DND-41 (cell line): ENCODE data around the gene OVCH1.

ENCODE experiments used
- ATAC-seq: fragments of 200-7000 bp; cut with Tn5 transposase; 3 replicates; pipeline ENCODE4 v1.9.1; 2021; ENCODE audit warnings: low read depth; ENCODE audit not compliant: insufficient read depth
- DNase-seq: peaks from one replicate; pipeline ENCODE4 v3.0.0-alpha.2; 2020
- H2AFZ ChIP-seq: 2 replicates; pipeline ENCODE4 v1.6.0; 2012; ENCODE audit warnings: low read depth, low read length
- H3K27ac ChIP-seq: 2 replicates; pipeline ENCODE4 v1.5.1; 2012; ENCODE audit warnings: low read length, inconsistent platforms
- H3K27me3 ChIP-seq: fragments of 200-600 bp; sonication (generic); 2 replicates; pipeline ENCODE4 v1.6.0; 2012; ENCODE audit warnings: low read length, mild to moderate bottlenecking, inconsistent platforms; ENCODE audit not compliant: insufficient read depth, poor library complexity
- H3K36me3 ChIP-seq: 2 replicates; pipeline ENCODE4 v1.5.1; 2012; ENCODE audit warnings: low read length, inconsistent platforms; ENCODE audit not compliant: insufficient read depth
- H3K4me1 ChIP-seq: 2 replicates; pipeline ENCODE4 v1.5.1; 2012; ENCODE audit warnings: mild to moderate bottlenecking, low read length; ENCODE audit not compliant: insufficient read depth
- H3K4me2 ChIP-seq: 2 replicates; pipeline ENCODE4 v1.6.0; 2012; ENCODE audit warnings: mild to moderate bottlenecking, moderate library complexity, low read length, inconsistent platforms; ENCODE audit not compliant: insufficient read depth
- H3K4me3 ChIP-seq, 2 experiments: fragments of 200-600 bp in 1 of 2; shearing (Covaris generic) in 1 of 2; 2 replicates each; pipeline ENCODE4 v1.5.1; 2012 to 2016; ENCODE audit warnings: inconsistent platforms in 2 of 2, low read length in 2 of 2, mild to moderate bottlenecking in 2 of 2, low read depth in 1 of 2, moderate library complexity in 1 of 2
- H3K79me2 ChIP-seq: 2 replicates; pipeline ENCODE4 v1.6.0; 2012; ENCODE audit warnings: low read length, inconsistent platforms; ENCODE audit not compliant: insufficient read depth
- H3K9ac ChIP-seq: 2 replicates; pipeline ENCODE4 v1.6.0; 2012; ENCODE audit warnings: low read depth, mild to moderate bottlenecking, inconsistent platforms, low read length, moderate library complexity
- H3K9me3 ChIP-seq: 2 replicates; pipeline ENCODE4 v1.5.1; 2012; ENCODE audit warnings: low read length, moderate library complexity, mild to moderate bottlenecking, inconsistent platforms; ENCODE audit not compliant: insufficient read depth, severe bottlenecking
- H4K20me1 ChIP-seq: 2 replicates; pipeline ENCODE4 v1.6.0; 2012; ENCODE audit warnings: low read length; ENCODE audit not compliant: insufficient read depth
- CTCF ChIP-seq: IDR thresholded peaks from 2 replicates; pipeline ENCODE4 v1.5.1; 2012; ENCODE audit warnings: borderline replicate concordance, low read length, moderate library complexity, mild to moderate bottlenecking; ENCODE audit not compliant: poor library complexity, severe bottlenecking; ENCODE audit errors: extremely low read depth
- EZH2 ChIP-seq: IDR thresholded peaks from 3 replicates; pipeline ENCODE4 v1.6.1; 2012; ENCODE audit warnings: borderline replicate concordance, low read depth, mild to moderate bottlenecking, moderate library complexity, low read length, inconsistent platforms; ENCODE audit not compliant: severe bottlenecking

The OVCH1 gene

GRCh38 chr12:29463198-29463597 lies 34.3 kb downstream of the OVCH1 start:
- ATAC-seq, result no peak
- no peak for DNase-seq
- H3K27me3 ChIP-seq, result no peaks in the 10 kb centered on the region
- H3K4me2 ChIP-seq, result no peak overlapping the region
- H3K4me3 ChIP-seq, result no peak overlapping the region
- no peak overlapping the region for H3K27ac ChIP-seq
- H3K9ac ChIP-seq, result no peak overlapping the region
- H3K79me2 ChIP-seq, result no peaks in the 10 kb centered on the region
- H3K36me3 ChIP-seq, result no peaks in the 10 kb centered on the region
- H4K20me1 ChIP-seq, result no peaks in the 10 kb centered on the region
- H2AFZ ChIP-seq, result no peak overlapping the region
- no peaks in the 10 kb centered on the region for H3K4me1 ChIP-seq
- H3K9me3 ChIP-seq, result no peaks in the 10 kb centered on the region
- TF ChIP-seq EZH2, result no peak
- TF ChIP-seq CTCF, result no peak

- Histone ChIP-seq H3K27ac (no peak overlapping the region), H3K79me2 (no peaks in the 10 kb centered on the region), H3K4me1 (no peaks in the 10 kb centered on the region), H3K27me3 (no peaks in the 10 kb centered on the region), H3K36me3 (no peaks in the 10 kb centered on the region), H3K4me2 (no peak overlapping the region), H3K4me3 (no peak overlapping the region), H2AFZ (no peak overlapping the region), H4K20me1 (no peaks in the 10 kb centered on the region), H3K9me3 (no peaks in the 10 kb centered on the region), H3K9ac (no peak overlapping the region)
- ATAC-seq (no peak), DNase-seq (no peak)
- TF ChIP-seq EZH2 (no peak), CTCF (no peak)
Measured at GRCh38 chr12:29460082-29460481, 37.4 kb downstream of the OVCH1 start.

GRCh38 chr12:29455087-29455486 lies 42.4 kb downstream of the OVCH1 start:
- no peaks in the 10 kb centered on the region for H3K36me3 ChIP-seq
- no peak overlapping the region for H3K4me3 ChIP-seq
- H3K9ac ChIP-seq, result no peak overlapping the region
- H3K4me2 ChIP-seq, result no peak overlapping the region
- no peaks in the 10 kb centered on the region for H3K27me3 ChIP-seq
- TF ChIP-seq EZH2 (no peak), CTCF (no peak)
- no peaks in the 10 kb centered on the region for H3K9me3 ChIP-seq
- ATAC-seq (no peak), DNase-seq (no peak)
- no peak overlapping the region for H2AFZ ChIP-seq
- H3K4me1 ChIP-seq, result no peaks in the 10 kb centered on the region
- H3K27ac ChIP-seq, result no peak overlapping the region
- H4K20me1 ChIP-seq, result no peaks in the 10 kb centered on the region
- no peaks in the 10 kb centered on the region for H3K79me2 ChIP-seq

- Histone ChIP-seq H3K4me1 (no peaks in the 10 kb centered on the region), H4K20me1 (no peaks in the 10 kb centered on the region), H3K9ac (no peak overlapping the region), H3K79me2 (no peaks in the 10 kb centered on the region), H3K4me2 (no peak overlapping the region), H2AFZ (no peak overlapping the region), H3K27ac (no peak overlapping the region), H3K36me3 (no peaks in the 10 kb centered on the region), H3K27me3 (no peaks in the 10 kb centered on the region), H3K4me3 (no peak overlapping the region), H3K9me3 (no peaks in the 10 kb centered on the region)
- no peak for ATAC-seq
- DNase-seq, result no peak
- no peak for TF ChIP-seq EZH2
Measured at GRCh38 chr12:29451888-29452287, 45.6 kb downstream of the OVCH1 start.
